ENCODE measurements around the gene SKI.

- no peak for TF ChIP-seq CTCF (IDR thresholded peaks at IDR 0.05)
- TF ChIP-seq POLR2AphosphoS5 (IDR thresholded peaks at IDR 0.05) = no peak
These were observed 66.6 kb downstream of the SKI start for GRCh38 chr1:2294725-2295078.

Data from transverse colon (tissue), 4 donors.